HepG2 (cell line): ENCODE measurements around the gene FAHD1. TPM values are rescaled to one million over a fixed set of nuclear protein-coding genes. Genes with fewer than 3 reads are reported as not detected.

Source experiments
- ATAC-seq: fragments of 200-7000 bp; cut with Tn5 transposase; 3 replicates; pipeline ENCODE4 v1.9.1; 2020; ENCODE audit warnings: mild to moderate bottlenecking, moderate library complexity
- Bru-seq: library from RNA; stranded (reverse); fragments of 400-500 nt; gene quantifications from one replicate; lab custom pipeline; 2021; lab: Mats Ljungman, UMichigan
- BruChase-seq, 2 experiments: library from RNA; stranded (reverse); fragments of 400-500 nt; gene quantifications; one replicate each; lab custom pipeline; 2021; lab: Mats Ljungman, UMichigan
- BruUV-seq: library from RNA; stranded (reverse); fragments of 400-500 nt; replicated peaks from 2 replicates; lab custom pipeline; 2021; lab: Mats Ljungman, UMichigan
- CTCF ChIA-PET: fragments of 300-600 bp; formaldehyde crosslinking; extraction: SDS; loops from one replicate; lab custom pipeline; 2021; ENCODE audit warnings: low total read pairs, inconsistent platforms, low intra/inter-chr PET ratio; lab: Yijun Ruan, JAX
- POLR2A ChIA-PET: fragments of 350-600 bp; sonication (Branson Sonifier 250); formaldehyde crosslinking; loops from one replicate; lab custom pipeline; 2020; ENCODE audit warnings: antibody characterized with exemption, inconsistent platforms; lab: Yijun Ruan, JAX
- DNase-seq: peaks from one replicate; pipeline ENCODE4 v3.0.0-alpha.2; 2015; ENCODE audit warnings: low spot score
- FAIRE-seq: peaks from 3 replicates; lab custom pipeline; 2011; peaks lifted over from hg19 to GRCh38; lab: Jason Lieb, UNC
- H2AFZ ChIP-seq: one replicate; pipeline ENCODE4 v1.6.1; 2011; ENCODE audit warnings: low read length, inconsistent platforms
- H3K27ac ChIP-seq: fragments of 300-600 bp; 3 replicates; pipeline ENCODE4 v1.8.0; 2011; ENCODE audit warnings: mixed run types, mild to moderate bottlenecking, mixed read lengths, low read length, inconsistent platforms; ENCODE audit not compliant: insufficient read depth; ENCODE audit errors: extremely low read length
- H3K27me3 ChIP-seq, 2 experiments: fragments of 200-600 bp in 1 of 2; 2 replicates in 1 of 2; 3 replicates in 1 of 2; pipeline versions ENCODE4 v1.6.0 to v1.8.0; 2011; ENCODE audit warnings: low read length in 2 of 2, mild to moderate bottlenecking in 2 of 2, moderate library complexity in 2 of 2, inconsistent platforms in 1 of 2; ENCODE audit not compliant: insufficient read depth in 2 of 2, control insufficient read depth in 1 of 2
- H3K36me3 ChIP-seq, 2 experiments: fragments of 200-600 bp in 1 of 2; replicated peaks in 1 of 2; 2 replicates in 1 of 2; 3 replicates in 1 of 2; pipeline versions ENCODE4 v1.5.1 to v1.8.0; 2011; ENCODE audit warnings: low read length in 2 of 2, inconsistent platforms in 1 of 2; ENCODE audit not compliant: insufficient read depth in 2 of 2, control insufficient read depth in 1 of 2
- H3K4me1 ChIP-seq: 2 replicates; pipeline ENCODE4 v1.5.1; 2012; ENCODE audit warnings: low read length, inconsistent platforms; ENCODE audit not compliant: insufficient read depth
- H3K4me2 ChIP-seq: 2 replicates; pipeline ENCODE4 v1.6.0; 2011; ENCODE audit warnings: low read depth, low read length, inconsistent platforms
- H3K4me3 ChIP-seq, 3 experiments: fragments of 200-600 bp in 1 of 3; sonication (generic), shearing (Covaris generic) in 1 of 3; replicated peaks in 1 of 3; 2 replicates each; pipeline ENCODE4 v1.5.1; 2011 to 2016; ENCODE audit warnings: low read length in 3 of 3, inconsistent platforms in 2 of 3, low read depth in 2 of 3, mild to moderate bottlenecking in 2 of 3, control low read depth in 1 of 3, mixed read lengths in 1 of 3; ENCODE audit not compliant: insufficient read depth in 1 of 3
- H3K79me2 ChIP-seq: one replicate; pipeline ENCODE4 v1.6.1; 2011; ENCODE audit warnings: low read length, inconsistent platforms; ENCODE audit not compliant: insufficient read depth
- H3K9ac ChIP-seq: 2 replicates; pipeline ENCODE4 v1.6.0; 2011; ENCODE audit warnings: mild to moderate bottlenecking, low read depth, low read length, inconsistent platforms; ENCODE audit not compliant: insufficient read depth
- H3K9me3 ChIP-seq: 2 replicates; pipeline ENCODE4 v1.5.1; 2012; ENCODE audit warnings: mild to moderate bottlenecking, low read length
- H4K20me1 ChIP-seq: 2 replicates; pipeline ENCODE4 v1.6.0; 2011; ENCODE audit warnings: inconsistent platforms, mild to moderate bottlenecking, low read length, moderate library complexity; ENCODE audit not compliant: insufficient read depth
- ATF7-NPFF ChIP-seq: sonication (generic); formaldehyde crosslinking; IDR thresholded peaks from 2 replicates; pipeline ENCODE4 v1.8.1; 2023; ENCODE audit warnings: mild to moderate bottlenecking, low read depth, missing genetic modification reagents, moderate library complexity
- ATM ChIP-seq: fragments of 450-650 bp; IDR thresholded peaks from 2 replicates; pipeline ENCODE4 v1.7.1; 2017; ENCODE audit warnings: mild to moderate bottlenecking, borderline replicate concordance
- CHD4 ChIP-seq: fragments of 200-600 bp; sonication (generic); IDR thresholded peaks from 2 replicates; pipeline ENCODE4 v1.7.0; 2017; ENCODE audit warnings: mild to moderate bottlenecking, low read length, borderline replicate concordance
- KLF12 ChIP-seq: sonication (generic); formaldehyde crosslinking; IDR thresholded peaks from 2 replicates; pipeline ENCODE4 v1.4.0; 2020; ENCODE audit warnings: missing genetic modification reagents, borderline replicate concordance
- MBNL3 ChIP-seq: fragments of 250-450 bp; sonication (Bioruptor Pico); conservative IDR thresholded peaks from 2 replicates; pipeline ENCODE4 v1.8.0; 2022; ENCODE audit warnings: mild to moderate bottlenecking, inconsistent platforms
- PCBP2 ChIP-seq: fragments of 200-400 bp; formaldehyde crosslinking; optimal IDR thresholded peaks from 2 replicates; pipeline ENCODE3; 2018; ENCODE audit warnings: low read length, low read depth; ENCODE audit not compliant: poor library complexity, severe bottlenecking
- SAFB2 ChIP-seq: sonication (generic); formaldehyde crosslinking; IDR thresholded peaks from 2 replicates; pipeline ENCODE4 v1.5.1; 2020; ENCODE audit warnings: missing genetic modification reagents, low read depth, mild to moderate bottlenecking, borderline replicate concordance
- TEAD2 ChIP-seq: sonication (generic); formaldehyde crosslinking; IDR thresholded peaks from 2 replicates; pipeline ENCODE4 v1.9.0; 2021; ENCODE audit warnings: missing genetic modification reagents
- ZKSCAN8 ChIP-seq: IDR thresholded peaks from 2 replicates; pipeline ENCODE4 v1.6.1; 2016; ENCODE audit warnings: borderline replicate concordance, missing genetic modification reagents, missing compliant biosample characterization
- ZNF501 ChIP-seq: sonication (generic); formaldehyde crosslinking; IDR thresholded peaks from 2 replicates; pipeline ENCODE4 v1.5.1; 2020; ENCODE audit warnings: mild to moderate bottlenecking, moderate library complexity, missing genetic modification reagents
- ZSCAN20 ChIP-seq: sonication (generic); formaldehyde crosslinking; IDR thresholded peaks from 2 replicates; pipeline ENCODE4 v1.4.0; 2020; ENCODE audit warnings: missing genetic modification reagents, mild to moderate bottlenecking, borderline replicate concordance
- ZZZ3 ChIP-seq: sonication (generic); formaldehyde crosslinking; IDR thresholded peaks from 2 replicates; pipeline ENCODE4 v1.4.0; 2020; ENCODE audit warnings: missing genetic modification reagents, mild to moderate bottlenecking, borderline replicate concordance
- WGBS: methylation state at CpG from one replicate; pipeline ENCODE4 v1.1.6; 2017; ENCODE audit warnings: low lambda C conversion rate; 5-methylcytosine and 5-hydroxymethylcytosine counted together
- in situ Hi-C: cut with HindIII; loops from 2 replicates; pipeline ENCODE4 v1.10.0; 2017; ENCODE audit warnings: low pct_unique_long_range_greater_than_20kb; ENCODE audit not compliant: extremely low pct_ligation_motif_present
- intact Hi-C: fragments of 100-400 bp; cut with micrococcal nuclease; formaldehyde crosslinking; loops from one replicate; pipeline ENCODE4 v1.10.0; 2022; ENCODE audit not compliant: unreplicated experiment
- long read RNA-seq, 2 experiments: library from RNA in 1 of 2; library from polyadenylated mRNA in 1 of 2; stranded (forward) in 1 of 2; unstranded in 1 of 2; transcript quantifications; one replicate each; pipeline ENCODE4 v2.0.0, GENCODE V29; 2019 to 2022
- polyA minus RNA-seq, 3 experiments: library from RNA; depleted of rRNA, polyadenylated mRNA; stranded (reverse); fragments of >200 nt; gene quantifications; 2 replicates each; pipeline ENCODE4 v1.2.3, GENCODE V29; 2011; ENCODE audit warnings: low replicate concordance in 1 of 3
- polyA plus RNA-seq, 8 experiments: library from polyadenylated mRNA; depleted of rRNA in 3 of 8; stranded (reverse) in 7 of 8; unstranded in 1 of 8; fragments of >200 nt; fragmentation: Illumina TruSeq in 4 of 8; extraction: Trizol in 4 of 8; gene quantifications; 2 replicates each; pipeline versions ENCODE4 v1.2.1 to v1.2.3, GENCODE V29; 2011 to 2016; ENCODE audit warnings: low read depth in 4 of 8, missing spikeins in 1 of 8, mixed read lengths in 1 of 8; ENCODE audit not compliant: insufficient read depth in 1 of 8
- total RNA-seq, 5 experiments: library from RNA; depleted of rRNA; stranded (reverse); fragments of >200 nt; fragmentation: Illumina TruSeq; extraction: Trizol; gene quantifications; 2 replicates each; pipeline ENCODE4 v1.2.3, GENCODE V29; 2016; ENCODE audit warnings: low read depth in 1 of 5
- TF ChIP-seq, protein P1 (sequence below): sonication (generic); formaldehyde crosslinking; IDR thresholded peaks from 2 replicates; pipeline ENCODE4 v1.4.0; 2020; ENCODE audit warnings: missing genetic modification reagents
- TF ChIP-seq, protein P2 (sequence below): IDR thresholded peaks from 2 replicates; pipeline ENCODE4 v1.6.1; 2016

Gene FAHD1
- total RNA-seq (2016; rRNA removed; fragmentation: Illumina TruSeq; extraction: Trizol) (45.3 and 55.1 TPM in 2 replicates), polyA plus RNA-seq (2011; rRNA removed) (39.0 and 45.0 TPM in 2 replicates), polyA minus RNA-seq (2011; rRNA and poly(A)+ RNA removed; ENCODE audit: low replicate concordance) (39.8 and 128 TPM in 2 replicates), Bru-seq, nascent RNA (percentile 87 among the genes with signal in this experiment), BruChase-seq, experiment 1, labeled RNA remaining after a 6-hour chase (percentile 79 among the genes with signal in this experiment), BruChase-seq, experiment 2, labeled RNA remaining after a 2-hour chase (percentile 80 among the genes with signal in this experiment)
- 8.0 and 8.3 TPM in 2 replicates for total RNA-seq (2016; cell fraction: cytosol; rRNA removed; fragmentation: Illumina TruSeq; extraction: Trizol; ENCODE audit: low read depth)
- total RNA-seq (2016; cell fraction: insoluble cytoplasmic fraction; rRNA removed; fragmentation: Illumina TruSeq; extraction: Trizol) = 46.8 and 59.4 TPM in 2 replicates
- total RNA-seq (2016; cell fraction: membrane; rRNA removed; fragmentation: Illumina TruSeq; extraction: Trizol) = 20.5 and 23.1 TPM in 2 replicates
- 18.8 and 24.7 TPM in 2 replicates for total RNA-seq (2016; cell fraction: nucleus; rRNA removed; fragmentation: Illumina TruSeq; extraction: Trizol)
- 57.1 and 75.7 TPM in 2 replicates for polyA plus RNA-seq (2011; cell fraction: cytosol; rRNA removed)
- polyA plus RNA-seq (2011; cell fraction: nucleus; rRNA removed) = 22.0 and 25.9 TPM in 2 replicates
- polyA plus RNA-seq (2012) = 27.5 and 30.7 TPM in 2 replicates
- 7.4 and 8.6 TPM in 2 replicates for polyA plus RNA-seq (2016; cell fraction: cytosol; fragmentation: Illumina TruSeq; extraction: Trizol; ENCODE audit: low read depth)
- 61.9 and 65.6 TPM in 2 replicates for polyA plus RNA-seq (2016; cell fraction: insoluble cytoplasmic fraction; fragmentation: Illumina TruSeq; extraction: Trizol; ENCODE audit: low read depth)
- polyA plus RNA-seq (2016; cell fraction: membrane; fragmentation: Illumina TruSeq; extraction: Trizol; ENCODE audit: low read depth) = 16.5 and 18.2 TPM in 2 replicates
- polyA plus RNA-seq (2016; cell fraction: nucleus; fragmentation: Illumina TruSeq; extraction: Trizol; ENCODE audit: insufficient read depth, low read depth) = 23.5 and 28.3 TPM in 2 replicates
- 38.0 and 43.7 TPM in 2 replicates for polyA minus RNA-seq (2011; cell fraction: cytosol; rRNA and poly(A)+ RNA removed)
- polyA minus RNA-seq (2011; cell fraction: nucleus; rRNA and poly(A)+ RNA removed) = 41.5 and 42.2 TPM in 2 replicates
- long read RNA-seq, experiment 1, transcript FAHD1-203 (1 exons, 1,974 nt) = major isoform, 72 of 75 reads
- long read RNA-seq, experiment 1, partial matches to known transcripts = 0 of 75 reads
- long read RNA-seq, experiment 1, other reads (novel, unspliced or antisense) = 1 of 75 reads
- long read RNA-seq, experiment 2, transcript FAHD1-203 (1 exons, 1,974 nt) = major isoform, 108 of 116 reads
- long read RNA-seq, experiment 2, partial matches to known transcripts = 0 of 116 reads
- long read RNA-seq, experiment 2, other reads (novel, unspliced or antisense) = 3 of 116 reads

DNA sequence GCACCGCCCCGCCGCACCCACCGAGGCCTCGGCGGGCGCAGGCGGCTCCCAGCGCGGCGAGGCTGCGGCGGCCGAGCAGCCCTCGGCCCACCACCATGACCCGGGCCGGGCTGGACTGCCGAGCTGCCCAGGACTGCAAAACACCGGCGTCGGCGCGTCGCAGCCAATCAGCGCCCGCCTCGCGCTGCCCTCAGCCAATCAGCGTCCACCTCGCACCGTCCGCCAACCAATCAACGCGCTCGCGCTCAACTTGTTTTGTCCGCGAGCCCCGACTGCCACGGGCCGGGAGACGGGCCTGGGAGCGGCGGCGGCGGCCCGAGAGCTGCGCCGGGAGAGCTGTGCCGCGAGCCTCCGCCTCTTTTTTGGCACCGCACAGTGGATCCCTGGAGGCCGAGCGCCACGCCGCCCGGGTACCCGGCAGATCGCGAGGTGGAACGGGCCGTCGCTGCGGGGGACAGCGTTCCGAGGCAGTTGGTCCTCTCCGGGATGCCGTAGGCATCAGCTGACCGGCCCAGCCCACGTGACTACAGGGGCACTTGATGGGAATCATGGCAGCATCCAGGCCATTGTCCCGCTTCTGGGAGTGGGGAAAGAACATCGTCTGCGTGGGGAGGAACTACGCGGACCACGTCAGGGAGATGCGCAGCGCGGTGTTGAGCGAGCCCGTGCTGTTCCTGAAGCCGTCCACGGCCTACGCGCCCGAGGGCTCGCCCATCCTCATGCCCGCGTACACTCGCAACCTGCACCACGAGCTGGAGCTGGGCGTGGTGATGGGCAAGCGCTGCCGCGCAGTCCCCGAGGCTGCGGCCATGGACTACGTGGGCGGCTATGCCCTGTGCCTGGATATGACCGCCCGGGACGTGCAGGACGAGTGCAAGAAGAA, at the start of gene FAHD1, which contains the start of gene HAGH:
Gene FAHD1, plus strand, starts transcription at position 516 of the 883 bp plus-strand sequence. Its CDS starts 33 bp downstream, at position 549.
Gene HAGH, minus strand, starts transcription at position 135 of the 883 bp plus-strand sequence. Its CDS starts 38 bp downstream, at position 97.
- POLR2A ChIA-PET = interaction anchor here (0.9 to 5.7 kb wide), 16 partner anchors 33 to 328 kb away, joined by 3 to 49 read pairs (median 4); partner anchors contain the start of genes EME2, IFT140, MRPS34 and NME3
- intact Hi-C loops = loop anchor here (5.0 kb wide), 1 partner anchor 45 kb away; the partner anchor contains the start of genes NUBP2 and SPSB3
- TF ChIP-seq ZZZ3 (peak; percentile 90; the same call in 1 of the 2 replicates), KLF12 (peak; percentile 77; the same call in 1 of the 2 replicates), ATF7-NPFF (CRISPR knock-in tag) (peak; percentile 68; the same call in 1 of the 2 replicates), PCBP2 (no peak), MBNL3 (CRISPR knock-in tag) (no peak), ZNF501 (CRISPR knock-in tag) (peak; percentile 92), ATM (no peak), TEAD2 (CRISPR knock-in tag) (no peak), SAFB2 (CRISPR knock-in tag) (peak; percentile 88; the same call in 1 of the 2 replicates), ZKSCAN8 (0 out of 2 replicates have a peak, but pooled peaks have one; percentile 47), ZSCAN20 (CRISPR knock-in tag) (no peak), CHD4 (no peak)
- TF ChIP-seq, protein P1, sequence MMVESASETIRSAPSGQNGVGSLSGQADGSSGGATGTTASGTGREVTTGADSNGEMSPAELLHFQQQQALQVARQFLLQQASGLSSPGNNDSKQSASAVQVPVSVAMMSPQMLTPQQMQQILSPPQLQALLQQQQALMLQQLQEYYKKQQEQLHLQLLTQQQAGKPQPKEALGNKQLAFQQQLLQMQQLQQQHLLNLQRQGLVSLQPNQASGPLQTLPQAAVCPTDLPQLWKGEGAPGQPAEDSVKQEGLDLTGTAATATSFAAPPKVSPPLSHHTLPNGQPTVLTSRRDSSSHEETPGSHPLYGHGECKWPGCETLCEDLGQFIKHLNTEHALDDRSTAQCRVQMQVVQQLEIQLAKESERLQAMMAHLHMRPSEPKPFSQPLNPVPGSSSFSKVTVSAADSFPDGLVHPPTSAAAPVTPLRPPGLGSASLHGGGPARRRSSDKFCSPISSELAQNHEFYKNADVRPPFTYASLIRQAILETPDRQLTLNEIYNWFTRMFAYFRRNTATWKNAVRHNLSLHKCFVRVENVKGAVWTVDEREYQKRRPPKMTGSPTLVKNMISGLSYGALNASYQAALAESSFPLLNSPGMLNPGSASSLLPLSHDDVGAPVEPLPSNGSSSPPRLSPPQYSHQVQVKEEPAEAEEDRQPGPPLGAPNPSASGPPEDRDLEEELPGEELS (CRISPR knock-in tag) = no peak
- TF ChIP-seq, protein P2, sequence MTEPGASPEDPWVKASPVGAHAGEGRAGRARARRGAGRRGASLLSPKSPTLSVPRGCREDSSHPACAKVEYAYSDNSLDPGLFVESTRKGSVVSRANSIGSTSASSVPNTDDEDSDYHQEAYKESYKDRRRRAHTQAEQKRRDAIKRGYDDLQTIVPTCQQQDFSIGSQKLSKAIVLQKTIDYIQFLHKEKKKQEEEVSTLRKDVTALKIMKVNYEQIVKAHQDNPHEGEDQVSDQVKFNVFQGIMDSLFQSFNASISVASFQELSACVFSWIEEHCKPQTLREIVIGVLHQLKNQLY (CRISPR knock-in tag) = peak; percentile 69; the same call in 1 of the 2 replicates

More for the DNA sequence above, at the start of gene FAHD1, which contains the start of gene HAGH:
- H3K9ac ChIP-seq = peak within 1 kb of the TSS; percentile 84
- no peaks in the 10 kb centered on the region for H3K9me3 ChIP-seq
- CTCF ChIA-PET = no interaction called here
- peak; percentile 88 for DNase-seq
- FAIRE-seq = peak; percentile 77
- H3K4me2 ChIP-seq = peak within 1 kb of the TSS; percentile 81
- in situ Hi-C loops = no loop called here
- no peak within 1 kb of the TSS for H2AFZ ChIP-seq
- peaks cover 62% of the 10 kb centered on the region for H3K79me2 ChIP-seq
- H3K36me3 ChIP-seq = peaks cover 6 to 10% of the 10 kb centered on the region in 2 experiments; a peak in 4 of 5 replicates
- H3K4me1 ChIP-seq = peaks cover 54% of the 10 kb centered on the region
- ATAC-seq = peak; percentile 77
- peak within 1 kb of the TSS; percentile 72 to 97 (median 92) for H3K4me3 ChIP-seq
- no peaks in the 10 kb centered on the region; a peak in 1 of 5 replicates for H3K27me3 ChIP-seq
- peak within 1 kb of the TSS; percentile 93 for H3K27ac ChIP-seq
- 0% methylated on average over 3 of the region's 104 CpGs for WGBS
- peaks cover 5% of the 10 kb centered on the region; the same call in 1 of the 2 replicates for H4K20me1 ChIP-seq
- no TSS peak for BruUV-seq
